HL-60 (cell line): ENCODE data around the gene IL3RA.

Experiments used
- POLR2AphosphoS5 ChIP-seq: IDR thresholded peaks from 2 replicates; pipeline ENCODE4 v1.6.1; 2012; ENCODE audit warnings: low read depth
- TF ChIP-seq, protein P1 (sequence below): IDR thresholded peaks from one replicate; pipeline ENCODE4 v1.5.1; 2011; ENCODE audit warnings: low read length, control low read depth, inconsistent platforms; ENCODE audit not compliant: insufficient read depth
- TF ChIP-seq, protein P2 (sequence below): IDR thresholded peaks from 2 replicates; pipeline ENCODE4 v1.6.1; 2012; ENCODE audit warnings: low read depth; ENCODE audit not compliant: insufficient replicate concordance

DNA sequence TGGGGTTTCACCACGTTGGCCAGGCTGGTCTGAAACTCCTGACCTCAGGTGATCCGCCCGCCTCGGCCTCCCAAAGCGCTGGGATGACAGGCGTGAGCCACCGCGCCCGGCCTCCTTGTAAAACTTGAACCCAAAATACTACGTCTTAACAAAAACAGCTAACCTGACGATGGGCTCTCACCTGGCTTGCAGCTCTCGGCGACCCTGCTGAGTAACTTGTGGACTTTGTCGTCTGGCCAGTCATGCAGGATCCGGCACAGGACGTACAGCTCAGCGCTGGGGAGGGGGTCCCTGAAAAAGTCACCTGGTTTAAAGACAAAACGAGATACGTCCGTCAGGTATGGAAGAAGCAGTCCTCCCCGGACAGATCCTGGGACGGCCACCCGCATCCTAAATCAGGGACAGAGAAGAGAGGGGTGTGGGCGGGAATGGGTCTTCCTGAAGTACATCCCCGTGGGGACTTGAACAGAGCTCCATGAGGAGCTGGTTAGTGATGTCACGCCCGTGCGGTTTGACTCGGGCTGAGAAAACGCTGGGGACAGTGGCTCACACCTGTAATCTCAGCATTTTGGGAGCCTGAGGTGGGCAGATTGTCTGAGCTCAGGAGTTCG lies 76.1 kb downstream of the IL3RA start:
- TF ChIP-seq, protein P1, sequence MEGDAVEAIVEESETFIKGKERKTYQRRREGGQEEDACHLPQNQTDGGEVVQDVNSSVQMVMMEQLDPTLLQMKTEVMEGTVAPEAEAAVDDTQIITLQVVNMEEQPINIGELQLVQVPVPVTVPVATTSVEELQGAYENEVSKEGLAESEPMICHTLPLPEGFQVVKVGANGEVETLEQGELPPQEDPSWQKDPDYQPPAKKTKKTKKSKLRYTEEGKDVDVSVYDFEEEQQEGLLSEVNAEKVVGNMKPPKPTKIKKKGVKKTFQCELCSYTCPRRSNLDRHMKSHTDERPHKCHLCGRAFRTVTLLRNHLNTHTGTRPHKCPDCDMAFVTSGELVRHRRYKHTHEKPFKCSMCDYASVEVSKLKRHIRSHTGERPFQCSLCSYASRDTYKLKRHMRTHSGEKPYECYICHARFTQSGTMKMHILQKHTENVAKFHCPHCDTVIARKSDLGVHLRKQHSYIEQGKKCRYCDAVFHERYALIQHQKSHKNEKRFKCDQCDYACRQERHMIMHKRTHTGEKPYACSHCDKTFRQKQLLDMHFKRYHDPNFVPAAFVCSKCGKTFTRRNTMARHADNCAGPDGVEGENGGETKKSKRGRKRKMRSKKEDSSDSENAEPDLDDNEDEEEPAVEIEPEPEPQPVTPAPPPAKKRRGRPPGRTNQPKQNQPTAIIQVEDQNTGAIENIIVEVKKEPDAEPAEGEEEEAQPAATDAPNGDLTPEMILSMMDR = no peak
- TF ChIP-seq POLR2AphosphoS5 = no peak
- TF ChIP-seq, protein P2, sequence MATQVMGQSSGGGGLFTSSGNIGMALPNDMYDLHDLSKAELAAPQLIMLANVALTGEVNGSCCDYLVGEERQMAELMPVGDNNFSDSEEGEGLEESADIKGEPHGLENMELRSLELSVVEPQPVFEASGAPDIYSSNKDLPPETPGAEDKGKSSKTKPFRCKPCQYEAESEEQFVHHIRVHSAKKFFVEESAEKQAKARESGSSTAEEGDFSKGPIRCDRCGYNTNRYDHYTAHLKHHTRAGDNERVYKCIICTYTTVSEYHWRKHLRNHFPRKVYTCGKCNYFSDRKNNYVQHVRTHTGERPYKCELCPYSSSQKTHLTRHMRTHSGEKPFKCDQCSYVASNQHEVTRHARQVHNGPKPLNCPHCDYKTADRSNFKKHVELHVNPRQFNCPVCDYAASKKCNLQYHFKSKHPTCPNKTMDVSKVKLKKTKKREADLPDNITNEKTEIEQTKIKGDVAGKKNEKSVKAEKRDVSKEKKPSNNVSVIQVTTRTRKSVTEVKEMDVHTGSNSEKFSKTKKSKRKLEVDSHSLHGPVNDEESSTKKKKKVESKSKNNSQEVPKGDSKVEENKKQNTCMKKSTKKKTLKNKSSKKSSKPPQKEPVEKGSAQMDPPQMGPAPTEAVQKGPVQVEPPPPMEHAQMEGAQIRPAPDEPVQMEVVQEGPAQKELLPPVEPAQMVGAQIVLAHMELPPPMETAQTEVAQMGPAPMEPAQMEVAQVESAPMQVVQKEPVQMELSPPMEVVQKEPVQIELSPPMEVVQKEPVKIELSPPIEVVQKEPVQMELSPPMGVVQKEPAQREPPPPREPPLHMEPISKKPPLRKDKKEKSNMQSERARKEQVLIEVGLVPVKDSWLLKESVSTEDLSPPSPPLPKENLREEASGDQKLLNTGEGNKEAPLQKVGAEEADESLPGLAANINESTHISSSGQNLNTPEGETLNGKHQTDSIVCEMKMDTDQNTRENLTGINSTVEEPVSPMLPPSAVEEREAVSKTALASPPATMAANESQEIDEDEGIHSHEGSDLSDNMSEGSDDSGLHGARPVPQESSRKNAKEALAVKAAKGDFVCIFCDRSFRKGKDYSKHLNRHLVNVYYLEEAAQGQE = no peak
